ENCODE measurements around the gene UQCRC2.

UQCRC2 gene

GRCh38 chr16:22010902-22011301, 57.7 kb downstream of the UQCRC2 start:
- no peak for DNase-seq (ENCODE audit: low read depth)
- TF ChIP-seq, protein P1, sequence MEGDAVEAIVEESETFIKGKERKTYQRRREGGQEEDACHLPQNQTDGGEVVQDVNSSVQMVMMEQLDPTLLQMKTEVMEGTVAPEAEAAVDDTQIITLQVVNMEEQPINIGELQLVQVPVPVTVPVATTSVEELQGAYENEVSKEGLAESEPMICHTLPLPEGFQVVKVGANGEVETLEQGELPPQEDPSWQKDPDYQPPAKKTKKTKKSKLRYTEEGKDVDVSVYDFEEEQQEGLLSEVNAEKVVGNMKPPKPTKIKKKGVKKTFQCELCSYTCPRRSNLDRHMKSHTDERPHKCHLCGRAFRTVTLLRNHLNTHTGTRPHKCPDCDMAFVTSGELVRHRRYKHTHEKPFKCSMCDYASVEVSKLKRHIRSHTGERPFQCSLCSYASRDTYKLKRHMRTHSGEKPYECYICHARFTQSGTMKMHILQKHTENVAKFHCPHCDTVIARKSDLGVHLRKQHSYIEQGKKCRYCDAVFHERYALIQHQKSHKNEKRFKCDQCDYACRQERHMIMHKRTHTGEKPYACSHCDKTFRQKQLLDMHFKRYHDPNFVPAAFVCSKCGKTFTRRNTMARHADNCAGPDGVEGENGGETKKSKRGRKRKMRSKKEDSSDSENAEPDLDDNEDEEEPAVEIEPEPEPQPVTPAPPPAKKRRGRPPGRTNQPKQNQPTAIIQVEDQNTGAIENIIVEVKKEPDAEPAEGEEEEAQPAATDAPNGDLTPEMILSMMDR (conservative IDR thresholded peaks at IDR 0.05; ENCODE audit: low read depth, low read length), result no peak
- H3K4me3 ChIP-seq (ENCODE audit: low read depth, low read length), result no peak overlapping the region

DNA sequence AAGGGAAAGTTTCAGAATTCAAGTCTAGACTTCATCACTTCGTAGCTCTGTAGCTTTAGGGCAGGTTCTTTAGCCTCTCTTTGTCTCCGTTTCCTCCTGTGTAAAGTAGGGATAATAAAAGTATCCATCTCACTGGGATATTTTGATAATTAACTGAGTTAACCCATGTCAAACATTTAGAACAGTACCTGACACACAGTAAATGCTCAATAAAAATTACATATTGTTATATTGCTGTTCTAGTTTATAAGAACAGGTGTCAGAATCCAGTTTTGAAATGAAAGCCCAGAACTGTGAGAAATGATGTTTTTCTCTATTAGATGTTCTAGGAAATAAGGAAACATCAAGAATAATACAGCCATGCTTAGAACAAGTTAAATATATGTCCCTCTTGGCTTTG, 59.1 kb downstream of the UQCRC2 start:
- TF ChIP-seq, protein P1 (conservative IDR thresholded peaks at IDR 0.05; ENCODE audit: low read depth, low read length), result no peak
- no peak overlapping the region for H3K4me3 ChIP-seq (ENCODE audit: low read depth, low read length)
- no peak for DNase-seq (ENCODE audit: low read depth)

DNA sequence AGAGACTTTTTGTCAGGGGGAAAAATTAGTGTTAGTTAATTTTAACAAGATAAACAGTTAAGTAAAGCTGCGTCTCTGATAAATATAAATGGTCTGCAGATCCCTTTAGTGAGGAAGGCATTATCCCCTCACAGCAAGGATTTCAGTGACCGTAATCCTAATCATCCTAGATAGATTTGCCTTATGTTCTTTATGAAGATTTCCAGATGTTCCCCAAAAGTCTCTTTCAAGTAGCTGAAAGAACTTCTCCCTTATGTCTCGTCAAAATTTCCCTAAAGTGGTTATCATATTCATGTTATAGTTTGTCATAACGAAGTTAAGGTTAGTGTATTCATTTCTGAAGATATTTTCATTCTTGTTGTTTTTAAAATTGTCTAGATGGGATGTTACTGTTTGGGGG, 60.3 kb downstream of the UQCRC2 start:
- no peak overlapping the region for H3K4me3 ChIP-seq (ENCODE audit: low read depth, low read length)
- TF ChIP-seq, protein P1 (conservative IDR thresholded peaks at IDR 0.05; ENCODE audit: low read depth, low read length), result no peak
- no peak for DNase-seq (ENCODE audit: low read depth)

DNA sequence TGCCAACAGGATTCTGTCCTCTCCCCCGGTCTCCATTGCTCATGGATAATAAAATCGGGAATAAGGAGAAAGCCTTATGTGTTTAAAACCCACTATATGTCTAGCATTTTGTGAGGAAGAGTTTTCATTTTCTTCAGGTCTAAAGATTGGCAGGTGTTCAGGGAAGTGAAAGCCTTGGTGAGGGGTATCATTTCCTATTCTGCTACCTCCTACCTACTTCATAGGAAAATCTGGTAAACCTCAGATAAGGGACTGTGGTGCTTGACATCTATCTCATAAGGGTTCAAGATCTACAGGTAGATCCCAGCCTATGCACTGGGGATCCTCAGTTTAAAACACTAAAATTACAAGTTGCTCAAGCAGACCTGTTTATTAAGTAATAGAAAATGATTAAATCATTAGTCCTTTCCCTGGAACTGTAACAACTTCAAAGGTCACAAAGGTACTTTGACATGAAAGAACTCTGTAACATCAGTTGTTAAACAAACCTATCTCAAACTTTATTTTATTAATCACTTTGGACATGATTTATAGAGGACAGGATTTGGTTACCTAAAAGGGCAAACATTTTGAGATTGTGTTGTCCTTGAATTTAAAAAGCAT, 61.2 kb downstream of the UQCRC2 start:
- H3K4me3 ChIP-seq (ENCODE audit: low read depth, low read length), result no peak overlapping the region
- TF ChIP-seq, protein P1 (conservative IDR thresholded peaks at IDR 0.05; ENCODE audit: low read depth, low read length), result no peak
- DNase-seq (ENCODE audit: low read depth), result no peak

DNA sequence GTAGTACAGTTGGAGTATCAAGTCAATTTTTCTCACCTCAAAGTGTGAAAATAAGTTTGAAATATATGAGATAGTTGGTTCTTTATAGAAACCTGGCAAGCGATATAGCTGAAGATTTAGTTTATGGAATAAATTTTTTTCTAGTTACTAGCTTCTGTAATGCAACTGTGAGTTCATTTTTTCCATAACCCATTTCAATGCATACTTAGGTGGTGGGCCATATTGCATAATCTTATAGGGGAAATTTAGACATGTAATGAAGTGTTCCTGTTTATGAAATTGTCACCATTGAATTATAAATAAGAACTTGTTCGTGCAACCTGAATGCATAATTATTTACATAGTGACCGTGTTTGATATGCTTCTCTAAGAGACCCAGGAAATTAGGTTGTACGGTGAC, 63.8 kb downstream of the UQCRC2 start:
- DNase-seq (ENCODE audit: low read depth), result no peak

GRCh38 chr16:22018559-22018958, 65.4 kb downstream of the UQCRC2 start:
- no peak overlapping the region for H3K4me3 ChIP-seq (ENCODE audit: low read depth, low read length)
- peak; percentile 51 for DNase-seq (ENCODE audit: low read depth)
- TF ChIP-seq, protein P1 (conservative IDR thresholded peaks at IDR 0.05; ENCODE audit: low read depth, low read length), result no peak

More for the DNA sequence above, 63.8 kb downstream of the UQCRC2 start:
- no peak overlapping the region for H3K4me3 ChIP-seq (ENCODE audit: low read depth, low read length)
- TF ChIP-seq, protein P1 (conservative IDR thresholded peaks at IDR 0.05; ENCODE audit: low read depth, low read length), result no peak

GRCh38 chr16:22022151-22022550, 69.0 kb downstream of the UQCRC2 start:
- DNase-seq (ENCODE audit: low read depth), result no peak
- TF ChIP-seq, protein P1 (conservative IDR thresholded peaks at IDR 0.05; ENCODE audit: low read depth, low read length), result no peak
- H3K4me3 ChIP-seq (ENCODE audit: low read depth, low read length), result no peak overlapping the region

Measured in choroid plexus epithelial cell (primary cell).